ENCODE measurements around the gene CEMP1. TPM values are rescaled to one million over a fixed set of nuclear protein-coding genes. Genes with fewer than 3 reads are reported as not detected.
"Not testable (repeated sequence)": the region's sequence is repeated elsewhere in the genome, so short reads cannot be mapped to it uniquely, and the experiment has no call there.

Gene CEMP1, protein sequence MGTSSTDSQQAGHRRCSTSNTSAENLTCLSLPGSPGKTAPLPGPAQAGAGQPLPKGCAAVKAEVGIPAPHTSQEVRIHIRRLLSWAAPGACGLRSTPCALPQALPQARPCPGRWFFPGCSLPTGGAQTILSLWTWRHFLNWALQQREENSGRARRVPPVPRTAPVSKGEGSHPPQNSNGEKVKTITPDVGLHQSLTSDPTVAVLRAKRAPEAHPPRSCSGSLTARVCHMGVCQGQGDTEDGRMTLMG
- not detected for total RNA-seq

DNA sequence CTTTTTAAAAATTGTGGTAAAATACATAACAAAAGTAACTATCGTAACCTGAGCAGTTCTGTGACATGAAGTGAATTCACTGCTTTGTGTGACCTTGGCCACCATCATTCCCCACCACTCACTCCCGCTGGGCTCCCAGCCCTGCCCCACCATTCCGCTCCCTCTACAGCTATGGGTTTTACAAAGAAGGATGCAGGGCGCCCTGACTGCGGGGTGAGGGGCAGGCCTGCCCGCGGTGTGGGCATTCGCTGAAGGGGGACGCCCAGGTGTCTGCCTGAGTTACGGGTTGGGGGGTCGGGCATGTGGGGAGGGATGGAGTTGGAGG lies at the start of gene CEMP1:
Gene CEMP1, minus strand, starts transcription at position 38 of the 325 bp plus-strand sequence. CDS start 335 bp downstream, outside the sequence.
- DNase-seq (ENCODE audit: extremely low spot score in 2 of 2): no peak

DNA sequence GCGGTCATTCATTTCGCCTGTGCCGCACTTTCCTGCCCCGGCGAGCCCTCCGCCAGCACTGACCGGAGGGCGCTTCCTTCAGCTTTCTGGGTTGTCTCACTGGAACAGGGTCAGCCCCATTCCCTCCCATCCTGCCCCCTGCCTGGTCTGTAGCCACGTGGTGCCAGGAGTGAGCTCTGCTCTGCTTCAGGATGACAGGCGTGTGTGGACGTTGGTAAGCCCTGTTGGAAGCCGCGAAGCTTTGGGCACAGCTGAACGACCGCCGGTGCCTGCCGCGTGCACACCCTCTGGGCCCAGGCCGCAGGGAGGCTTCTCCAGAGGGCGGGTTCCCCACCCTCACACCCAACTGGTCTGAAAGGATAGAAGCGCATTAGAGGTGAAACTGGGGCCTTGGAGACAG lies 49.6 kb upstream of the CEMP1 start:
- H3K4me1 ChIP-seq; H3K9me3 ChIP-seq; H3K4me3 ChIP-seq; H3K27ac ChIP-seq; H3K27me3 ChIP-seq; intact Hi-C loops (cut with DNase I); DNase-seq (ENCODE audit: extremely low spot score in 2 of 2): not testable (repeated sequence)
- H3K36me3 ChIP-seq: peaks cover 0 to 12% of the 10 kb centered on the region in 2 donors

More for the DNA sequence above, at the start of gene CEMP1:
- peaks cover 0 to 22% of the 10 kb centered on the region in 2 donors for H3K36me3 ChIP-seq
- intact Hi-C loops (cut with DNase I): no loop called here
- H3K9me3 ChIP-seq: no peaks in the 10 kb centered on the region
- TF ChIP-seq, protein P1, sequence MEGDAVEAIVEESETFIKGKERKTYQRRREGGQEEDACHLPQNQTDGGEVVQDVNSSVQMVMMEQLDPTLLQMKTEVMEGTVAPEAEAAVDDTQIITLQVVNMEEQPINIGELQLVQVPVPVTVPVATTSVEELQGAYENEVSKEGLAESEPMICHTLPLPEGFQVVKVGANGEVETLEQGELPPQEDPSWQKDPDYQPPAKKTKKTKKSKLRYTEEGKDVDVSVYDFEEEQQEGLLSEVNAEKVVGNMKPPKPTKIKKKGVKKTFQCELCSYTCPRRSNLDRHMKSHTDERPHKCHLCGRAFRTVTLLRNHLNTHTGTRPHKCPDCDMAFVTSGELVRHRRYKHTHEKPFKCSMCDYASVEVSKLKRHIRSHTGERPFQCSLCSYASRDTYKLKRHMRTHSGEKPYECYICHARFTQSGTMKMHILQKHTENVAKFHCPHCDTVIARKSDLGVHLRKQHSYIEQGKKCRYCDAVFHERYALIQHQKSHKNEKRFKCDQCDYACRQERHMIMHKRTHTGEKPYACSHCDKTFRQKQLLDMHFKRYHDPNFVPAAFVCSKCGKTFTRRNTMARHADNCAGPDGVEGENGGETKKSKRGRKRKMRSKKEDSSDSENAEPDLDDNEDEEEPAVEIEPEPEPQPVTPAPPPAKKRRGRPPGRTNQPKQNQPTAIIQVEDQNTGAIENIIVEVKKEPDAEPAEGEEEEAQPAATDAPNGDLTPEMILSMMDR (IDR thresholded peaks at IDR 0.05): no peak
- TF ChIP-seq POLR2AphosphoS5 (IDR thresholded peaks at IDR 0.05; ENCODE audit: insufficient read depth in 1 of 2, low read depth in 1 of 2): no peak
- TF ChIP-seq POLR2A (IDR thresholded peaks at IDR 0.05): no peak
- no peaks in the 10 kb centered on the region for H3K27me3 ChIP-seq
- peak within 1 kb of the TSS; percentile 99 for H3K27ac ChIP-seq
- peaks cover 23% of the 10 kb centered on the region for H3K4me1 ChIP-seq
- peak within 1 kb of the TSS; percentile 83 to 88 for H3K4me3 ChIP-seq

DNA sequence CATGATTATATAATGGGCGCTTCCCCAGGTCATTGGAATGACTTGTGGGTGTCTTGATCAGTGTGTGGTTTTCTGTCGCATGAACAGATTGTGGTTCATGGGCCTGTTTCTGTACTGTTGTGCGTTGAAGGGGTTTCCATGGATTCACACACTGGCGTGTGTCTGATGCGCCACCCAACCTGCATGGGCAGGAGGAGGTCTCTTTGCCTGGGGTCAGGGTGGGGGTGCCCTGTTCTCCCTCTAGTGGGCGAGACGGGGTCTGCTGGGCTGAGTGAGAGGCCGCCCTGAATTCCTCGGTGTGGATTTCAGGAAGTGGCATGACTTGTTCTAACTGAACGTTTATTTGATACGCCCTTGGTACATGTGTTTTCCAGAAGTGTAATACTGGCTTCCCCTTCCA lies 48.9 kb upstream of the CEMP1 start:
- H3K27me3 ChIP-seq; H3K27ac ChIP-seq; H3K4me3 ChIP-seq; H3K36me3 ChIP-seq; DNase-seq (ENCODE audit: extremely low spot score in 2 of 2); H3K4me1 ChIP-seq; H3K9me3 ChIP-seq; intact Hi-C loops (cut with DNase I): not testable (repeated sequence)

DNA sequence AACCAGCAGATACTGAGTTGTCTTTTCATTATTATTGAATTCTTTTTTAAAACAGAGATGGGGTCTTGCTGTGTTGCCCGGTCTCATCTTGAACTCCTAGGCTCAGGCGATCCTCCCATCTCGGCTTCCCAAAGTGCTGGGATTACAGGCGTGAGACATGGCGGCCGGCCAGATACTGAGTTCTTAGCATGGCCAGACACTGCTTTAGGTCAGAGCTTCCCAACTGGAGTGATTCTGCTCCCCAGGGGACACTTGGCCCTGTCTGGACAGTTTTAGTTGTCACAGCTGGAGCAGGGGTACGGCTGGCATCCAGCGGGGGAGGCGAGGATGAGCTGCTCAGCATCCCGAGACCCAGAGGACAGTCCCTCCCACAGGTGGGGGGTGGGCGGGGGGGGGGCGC lies 47.7 kb upstream of the CEMP1 start:
- H3K4me3 ChIP-seq; H3K27me3 ChIP-seq; DNase-seq (ENCODE audit: extremely low spot score in 2 of 2); H3K27ac ChIP-seq; H3K4me1 ChIP-seq; intact Hi-C loops (cut with DNase I); H3K36me3 ChIP-seq; H3K9me3 ChIP-seq: not testable (repeated sequence)

DNA sequence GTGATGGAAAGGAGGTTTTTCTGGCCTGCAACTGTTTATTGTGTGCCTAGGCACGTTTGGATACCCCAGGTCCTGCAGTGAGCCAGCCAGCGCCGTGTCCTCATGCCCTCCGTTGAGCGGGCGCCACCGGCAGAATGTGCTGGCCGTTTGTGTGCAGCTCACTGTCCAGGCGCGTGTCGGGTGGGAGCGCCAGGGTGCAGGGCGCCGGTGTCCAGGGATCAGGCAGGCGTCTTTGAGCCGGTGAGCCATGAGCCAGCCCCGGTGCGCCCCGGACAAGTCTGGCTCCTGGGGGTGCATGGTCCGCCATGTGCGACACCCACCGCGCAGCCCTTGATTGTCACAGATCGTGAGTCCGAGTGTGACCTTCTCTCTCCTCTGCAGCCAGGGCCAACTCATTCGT lies 45.8 kb upstream of the CEMP1 start:
- H3K9me3 ChIP-seq; DNase-seq (ENCODE audit: extremely low spot score in 2 of 2); H3K27me3 ChIP-seq; H3K4me1 ChIP-seq; H3K36me3 ChIP-seq; H3K4me3 ChIP-seq; H3K27ac ChIP-seq; intact Hi-C loops (cut with DNase I): not testable (repeated sequence)

DNA sequence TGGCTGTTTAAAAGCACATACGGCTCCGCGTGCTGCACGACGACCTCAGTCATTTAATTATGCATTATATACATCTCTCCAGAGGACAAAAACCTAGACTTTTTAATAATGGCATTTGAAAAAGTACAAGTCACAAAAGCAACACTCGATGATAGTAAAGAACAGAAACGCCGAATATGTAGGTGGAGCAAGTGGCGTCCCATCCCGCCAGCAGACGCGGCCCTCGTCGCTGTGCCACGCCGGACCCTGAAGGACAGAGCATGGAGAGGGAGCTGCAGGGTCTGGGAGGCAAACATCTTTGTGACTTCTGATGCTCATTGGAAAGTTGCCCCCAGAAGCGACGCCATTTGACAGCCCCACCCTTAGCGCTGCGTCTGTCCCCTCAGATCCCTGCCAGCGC lies 44.6 kb upstream of the CEMP1 start:
- intact Hi-C loops (cut with DNase I); H3K4me3 ChIP-seq; H3K27me3 ChIP-seq; DNase-seq (ENCODE audit: extremely low spot score in 2 of 2); H3K27ac ChIP-seq; H3K36me3 ChIP-seq; H3K9me3 ChIP-seq; H3K4me1 ChIP-seq: not testable (repeated sequence)

DNA sequence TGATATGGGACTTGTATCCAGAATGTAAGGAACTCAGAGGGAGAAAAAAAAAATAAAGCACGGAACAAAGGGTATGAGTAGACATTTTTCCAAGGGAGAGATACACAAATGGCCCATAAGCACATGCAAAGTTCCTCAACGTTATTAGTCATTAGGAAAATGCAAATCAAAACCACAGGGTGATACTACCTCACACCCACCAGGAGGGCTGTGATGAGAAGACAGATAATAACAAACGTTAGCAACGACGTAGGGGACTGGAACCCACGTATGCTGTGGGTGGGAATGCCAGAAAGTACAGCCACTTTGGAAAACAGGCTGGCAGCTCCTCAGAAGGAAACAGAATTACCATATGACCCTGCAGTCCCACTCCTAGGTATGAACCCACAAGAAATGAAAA lies 41.5 kb upstream of the CEMP1 start:
- DNase-seq (ENCODE audit: extremely low spot score in 2 of 2); H3K27me3 ChIP-seq: not testable (repeated sequence)

DNA sequence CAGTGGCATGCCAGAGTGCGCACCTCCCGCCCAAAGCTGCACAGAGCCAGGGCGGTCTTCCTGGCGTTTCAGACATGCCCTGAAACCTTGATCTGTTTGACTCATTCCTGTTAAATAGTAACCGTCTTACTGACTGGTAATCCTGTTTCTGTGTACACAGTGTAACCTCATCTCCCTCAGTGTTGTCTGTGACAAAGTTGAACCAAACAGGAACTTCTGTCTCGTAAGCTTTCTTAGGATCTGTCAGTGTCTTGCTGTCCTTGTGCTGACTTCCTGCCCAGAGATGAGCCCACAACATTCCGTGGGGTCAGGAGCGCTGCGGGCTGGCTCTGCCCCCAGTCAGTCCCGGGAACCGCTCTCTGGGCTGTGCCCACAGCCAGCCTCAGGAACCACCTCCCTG lies 37.4 kb upstream of the CEMP1 start:
- H3K27me3 ChIP-seq; H3K4me3 ChIP-seq; H3K4me1 ChIP-seq; DNase-seq (ENCODE audit: extremely low spot score in 2 of 2); H3K36me3 ChIP-seq; H3K9me3 ChIP-seq; intact Hi-C loops (cut with DNase I); H3K27ac ChIP-seq: not testable (repeated sequence)

More for the DNA sequence above, 41.5 kb upstream of the CEMP1 start:
- H3K36me3 ChIP-seq; H3K27ac ChIP-seq; H3K4me3 ChIP-seq; H3K9me3 ChIP-seq; intact Hi-C loops (cut with DNase I); H3K4me1 ChIP-seq: not testable (repeated sequence)

DNA sequence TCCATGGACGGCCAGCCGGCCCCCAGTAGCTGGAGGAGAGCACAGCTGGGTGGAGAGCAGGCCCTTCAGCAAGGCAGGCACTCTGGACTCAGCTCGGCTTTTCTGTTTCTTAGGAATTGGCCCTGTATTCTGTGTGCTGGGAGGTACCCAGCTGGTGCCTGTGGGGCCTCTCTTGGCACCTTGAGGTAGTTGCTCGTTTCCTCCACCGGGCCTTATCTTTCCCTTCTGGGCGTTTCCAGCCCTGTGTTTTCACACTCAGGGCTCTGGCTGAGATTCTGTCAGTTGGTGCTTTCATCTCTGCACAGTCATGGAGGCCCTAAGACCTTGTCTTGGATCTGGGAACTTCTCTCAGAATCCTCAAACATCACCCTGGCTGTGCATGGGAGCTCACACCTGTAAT lies 36.3 kb upstream of the CEMP1 start:
- H3K4me3 ChIP-seq; DNase-seq (ENCODE audit: extremely low spot score in 2 of 2); intact Hi-C loops (cut with DNase I); H3K4me1 ChIP-seq; H3K36me3 ChIP-seq; H3K27ac ChIP-seq; H3K27me3 ChIP-seq; H3K9me3 ChIP-seq: not testable (repeated sequence)

DNA sequence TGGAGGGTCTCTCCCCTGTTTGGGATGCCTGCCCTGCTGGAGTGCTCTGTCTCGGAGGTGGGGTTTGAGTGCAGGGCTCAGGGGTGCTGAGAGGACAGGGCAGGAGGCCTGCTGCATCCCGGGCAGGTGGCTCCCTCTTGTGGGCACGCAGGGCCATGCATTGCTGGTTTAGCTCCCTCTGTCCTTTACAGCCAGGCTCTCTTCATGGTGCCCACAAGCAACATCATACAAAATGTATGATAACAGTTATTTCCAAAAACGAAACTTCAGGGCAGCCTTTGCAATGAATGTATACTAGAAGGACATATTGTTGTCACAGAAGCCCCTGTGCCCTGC lies 29.6 kb upstream of the CEMP1 start:
- H3K27me3 ChIP-seq; H3K9me3 ChIP-seq; H3K4me1 ChIP-seq; DNase-seq (ENCODE audit: extremely low spot score in 2 of 2); intact Hi-C loops (cut with DNase I); H3K4me3 ChIP-seq; H3K36me3 ChIP-seq; H3K27ac ChIP-seq: not testable (repeated sequence)

DNA sequence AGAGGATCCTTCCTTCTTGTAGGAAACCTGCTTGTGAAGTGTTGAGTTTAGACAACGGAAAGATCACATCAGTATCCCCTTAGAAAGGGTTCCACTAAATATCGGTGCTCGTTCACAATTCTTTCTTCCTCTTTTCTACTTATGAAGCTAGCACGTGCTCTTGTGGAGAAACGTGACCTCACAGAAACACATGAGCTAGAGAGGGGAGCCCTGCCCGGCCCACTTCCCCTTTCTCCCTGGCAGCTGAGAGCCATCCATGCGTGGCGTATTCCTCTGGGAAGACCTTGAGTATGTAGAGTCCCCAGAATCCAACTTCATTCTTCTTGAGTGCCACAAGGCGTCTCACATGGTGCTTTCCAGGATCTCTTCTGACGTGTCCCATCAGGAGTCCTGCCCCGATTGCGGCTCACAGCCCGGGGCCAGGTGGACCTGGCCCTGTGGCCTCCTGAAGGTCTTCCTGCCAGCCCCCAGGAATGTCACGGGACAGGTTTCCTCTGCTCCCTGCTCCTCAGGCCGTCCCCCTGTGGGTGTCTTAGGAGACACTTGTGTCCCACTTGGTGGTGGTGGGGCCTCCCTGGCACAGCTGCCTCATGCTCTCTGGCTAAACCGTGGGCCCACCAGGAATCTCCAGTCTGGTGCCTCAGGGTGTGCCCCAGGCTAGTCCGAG lies 29.1 kb upstream of the CEMP1 start:
- H3K27me3 ChIP-seq; DNase-seq (ENCODE audit: extremely low spot score in 2 of 2); H3K9me3 ChIP-seq; intact Hi-C loops (cut with DNase I); H3K4me1 ChIP-seq; H3K36me3 ChIP-seq; H3K4me3 ChIP-seq; H3K27ac ChIP-seq: not testable (repeated sequence)

DNA sequence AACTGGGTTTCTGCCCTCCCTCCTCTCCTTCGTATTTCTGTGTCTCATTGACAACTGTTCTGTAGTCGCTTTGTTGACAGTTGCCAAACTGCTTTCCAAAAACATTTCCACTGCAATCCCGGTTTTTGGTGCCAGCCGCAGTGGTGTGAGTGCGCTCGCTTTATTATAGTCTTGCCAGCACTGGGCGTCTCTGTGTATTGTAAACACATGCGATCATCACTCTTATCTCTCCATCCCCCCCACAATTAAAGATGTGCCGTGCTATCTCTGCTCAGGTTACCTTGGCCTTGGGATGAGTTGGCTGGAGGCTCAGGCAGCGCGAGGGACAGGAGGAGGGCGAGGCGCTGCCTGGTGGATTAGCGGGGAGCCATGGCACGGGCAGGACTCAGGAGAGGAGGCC lies 25.9 kb upstream of the CEMP1 start:
- H3K4me1 ChIP-seq; H3K27me3 ChIP-seq; H3K36me3 ChIP-seq; DNase-seq (ENCODE audit: extremely low spot score in 2 of 2); H3K4me3 ChIP-seq; H3K9me3 ChIP-seq; intact Hi-C loops (cut with DNase I); H3K27ac ChIP-seq: not testable (repeated sequence)

Data from vagina (tissue), 2 donors.